ENCODE data around the gene TUBB4A.

GRCh38 chr19:6518145-6518911 is 16.2 kb upstream of the TUBB4A start:
- TF ChIP-seq, protein P1, sequence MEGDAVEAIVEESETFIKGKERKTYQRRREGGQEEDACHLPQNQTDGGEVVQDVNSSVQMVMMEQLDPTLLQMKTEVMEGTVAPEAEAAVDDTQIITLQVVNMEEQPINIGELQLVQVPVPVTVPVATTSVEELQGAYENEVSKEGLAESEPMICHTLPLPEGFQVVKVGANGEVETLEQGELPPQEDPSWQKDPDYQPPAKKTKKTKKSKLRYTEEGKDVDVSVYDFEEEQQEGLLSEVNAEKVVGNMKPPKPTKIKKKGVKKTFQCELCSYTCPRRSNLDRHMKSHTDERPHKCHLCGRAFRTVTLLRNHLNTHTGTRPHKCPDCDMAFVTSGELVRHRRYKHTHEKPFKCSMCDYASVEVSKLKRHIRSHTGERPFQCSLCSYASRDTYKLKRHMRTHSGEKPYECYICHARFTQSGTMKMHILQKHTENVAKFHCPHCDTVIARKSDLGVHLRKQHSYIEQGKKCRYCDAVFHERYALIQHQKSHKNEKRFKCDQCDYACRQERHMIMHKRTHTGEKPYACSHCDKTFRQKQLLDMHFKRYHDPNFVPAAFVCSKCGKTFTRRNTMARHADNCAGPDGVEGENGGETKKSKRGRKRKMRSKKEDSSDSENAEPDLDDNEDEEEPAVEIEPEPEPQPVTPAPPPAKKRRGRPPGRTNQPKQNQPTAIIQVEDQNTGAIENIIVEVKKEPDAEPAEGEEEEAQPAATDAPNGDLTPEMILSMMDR (IDR thresholded peaks at IDR 0.05), result no peak
- no peak for TF ChIP-seq ZFX (IDR thresholded peaks at IDR 0.05; ENCODE audit: borderline replicate concordance)
